C4-2B (cell line): ENCODE measurements around the gene RNF2.

Experiments
- H3K27ac ChIP-seq: fragments of 450-650 bp; 2 replicates; pipeline ENCODE4 v1.5.1; 2017
- ZFX ChIP-seq: fragments of 450-650 bp; IDR thresholded peaks from 2 replicates; pipeline ENCODE4 v1.6.1; 2017
- TF ChIP-seq, protein P1 (sequence below): fragments of 450-650 bp; conservative IDR thresholded peaks from 2 replicates; pipeline ENCODE4 v1.5.1; 2017; ENCODE audit warnings: mild to moderate bottlenecking

The RNF2 gene

DNA sequence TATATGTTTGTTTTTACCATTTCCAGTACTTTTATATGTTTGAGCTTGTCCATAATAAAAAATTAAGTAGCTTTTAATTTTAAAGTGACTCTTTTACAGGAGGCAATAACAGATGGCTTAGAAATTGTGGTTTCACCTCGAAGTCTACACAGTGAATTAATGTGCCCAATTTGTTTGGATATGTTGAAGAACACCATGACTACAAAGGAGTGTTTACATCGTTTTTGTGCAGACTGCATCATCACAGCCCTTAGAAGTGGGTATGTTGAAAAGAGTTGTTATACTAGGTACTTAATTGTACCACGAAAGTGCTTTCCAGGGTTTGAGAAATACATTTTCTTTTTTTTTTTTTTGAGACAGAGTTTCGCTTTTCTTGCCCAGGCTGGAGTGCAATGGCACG, 46.1 kb downstream of the RNF2 start:
- TF ChIP-seq, protein P1, sequence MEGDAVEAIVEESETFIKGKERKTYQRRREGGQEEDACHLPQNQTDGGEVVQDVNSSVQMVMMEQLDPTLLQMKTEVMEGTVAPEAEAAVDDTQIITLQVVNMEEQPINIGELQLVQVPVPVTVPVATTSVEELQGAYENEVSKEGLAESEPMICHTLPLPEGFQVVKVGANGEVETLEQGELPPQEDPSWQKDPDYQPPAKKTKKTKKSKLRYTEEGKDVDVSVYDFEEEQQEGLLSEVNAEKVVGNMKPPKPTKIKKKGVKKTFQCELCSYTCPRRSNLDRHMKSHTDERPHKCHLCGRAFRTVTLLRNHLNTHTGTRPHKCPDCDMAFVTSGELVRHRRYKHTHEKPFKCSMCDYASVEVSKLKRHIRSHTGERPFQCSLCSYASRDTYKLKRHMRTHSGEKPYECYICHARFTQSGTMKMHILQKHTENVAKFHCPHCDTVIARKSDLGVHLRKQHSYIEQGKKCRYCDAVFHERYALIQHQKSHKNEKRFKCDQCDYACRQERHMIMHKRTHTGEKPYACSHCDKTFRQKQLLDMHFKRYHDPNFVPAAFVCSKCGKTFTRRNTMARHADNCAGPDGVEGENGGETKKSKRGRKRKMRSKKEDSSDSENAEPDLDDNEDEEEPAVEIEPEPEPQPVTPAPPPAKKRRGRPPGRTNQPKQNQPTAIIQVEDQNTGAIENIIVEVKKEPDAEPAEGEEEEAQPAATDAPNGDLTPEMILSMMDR: no peak
- no peak for TF ChIP-seq ZFX
- no peak overlapping the region for H3K27ac ChIP-seq

DNA sequence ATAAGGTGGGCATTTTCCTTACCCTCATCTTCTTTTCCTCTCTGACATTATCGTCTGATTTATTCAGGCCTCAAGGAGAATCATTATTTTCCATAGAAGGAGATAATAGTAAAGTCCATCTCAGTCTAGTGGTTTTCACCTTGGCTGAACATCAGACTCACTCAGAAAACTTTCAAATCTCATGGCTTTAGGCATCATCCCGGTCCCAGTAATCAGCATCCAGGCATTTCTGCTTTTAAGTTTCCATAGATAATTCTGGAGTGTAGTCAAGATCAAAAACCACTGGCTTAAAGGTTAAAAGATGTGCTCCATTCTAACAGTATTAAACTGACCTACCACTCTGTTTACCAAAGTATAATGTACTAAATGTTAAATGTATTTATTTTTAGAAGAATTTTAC, 49.4 kb downstream of the RNF2 start:
- TF ChIP-seq, protein P1: no peak
- TF ChIP-seq ZFX: no peak
- H3K27ac ChIP-seq: no peak overlapping the region

DNA sequence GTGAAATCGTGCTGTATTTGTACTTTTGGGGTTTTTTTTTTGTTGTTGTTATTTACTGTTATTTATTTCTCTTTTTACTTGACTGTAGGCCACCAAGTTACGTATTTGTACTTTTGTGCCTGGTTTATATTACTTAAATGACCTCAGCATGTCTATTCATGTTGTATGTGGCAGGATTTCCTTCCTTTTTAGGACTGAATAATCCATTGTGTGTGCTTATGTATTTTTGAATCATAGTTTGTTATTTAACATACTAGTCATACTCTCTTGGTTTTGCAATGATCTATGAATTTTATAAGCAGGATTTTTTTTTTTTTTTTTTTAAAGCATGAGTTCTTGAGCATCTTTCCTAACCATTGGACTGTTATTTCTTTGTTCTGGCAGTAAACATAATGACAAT, 51.2 kb downstream of the RNF2 start:
- H3K27ac ChIP-seq: no peak overlapping the region
- TF ChIP-seq ZFX: no peak
- TF ChIP-seq, protein P1: no peak

DNA sequence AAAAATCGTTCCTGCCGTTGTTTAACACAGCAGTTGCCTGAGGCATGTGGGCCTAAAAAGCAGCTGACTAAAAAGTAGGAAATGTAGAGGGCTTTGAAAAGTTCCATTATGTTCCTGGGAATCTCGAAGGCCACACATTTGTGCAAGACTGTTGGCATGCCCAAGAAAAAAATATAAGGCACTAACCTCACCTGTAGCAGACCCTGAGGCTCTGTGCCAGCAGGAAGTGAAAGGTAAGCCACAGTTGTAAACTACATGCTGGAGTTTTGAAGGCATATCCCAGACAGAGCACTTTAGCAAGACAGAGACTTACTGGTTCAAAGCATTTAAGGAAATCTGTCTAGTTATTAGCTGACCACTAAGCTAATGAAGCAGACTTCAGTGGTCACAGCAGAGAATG, 58.7 kb downstream of the RNF2 start:
- no peak overlapping the region for H3K27ac ChIP-seq
- no peak for TF ChIP-seq ZFX
- TF ChIP-seq, protein P1: no peak

DNA sequence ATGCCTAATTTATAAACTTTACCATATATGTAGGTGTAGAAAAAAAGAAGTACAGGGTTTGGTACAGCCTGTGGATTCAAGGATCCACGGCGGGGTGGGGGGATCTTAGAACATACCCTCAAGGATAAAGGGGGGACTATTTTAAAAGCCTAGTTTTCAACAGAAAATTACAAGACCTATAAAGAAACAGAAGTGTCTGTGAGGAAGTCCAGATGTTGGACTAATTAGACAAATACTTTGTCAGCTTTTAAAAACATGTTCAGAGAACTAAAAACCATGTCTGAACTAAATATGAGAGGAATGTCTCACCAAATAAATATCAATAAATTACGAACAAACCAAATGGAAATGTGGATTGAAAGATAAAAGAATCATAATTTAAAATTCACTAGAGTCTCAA, 59.8 kb downstream of the RNF2 start:
- TF ChIP-seq ZFX: no peak
- TF ChIP-seq, protein P1: no peak
- H3K27ac ChIP-seq: no peak overlapping the region

DNA sequence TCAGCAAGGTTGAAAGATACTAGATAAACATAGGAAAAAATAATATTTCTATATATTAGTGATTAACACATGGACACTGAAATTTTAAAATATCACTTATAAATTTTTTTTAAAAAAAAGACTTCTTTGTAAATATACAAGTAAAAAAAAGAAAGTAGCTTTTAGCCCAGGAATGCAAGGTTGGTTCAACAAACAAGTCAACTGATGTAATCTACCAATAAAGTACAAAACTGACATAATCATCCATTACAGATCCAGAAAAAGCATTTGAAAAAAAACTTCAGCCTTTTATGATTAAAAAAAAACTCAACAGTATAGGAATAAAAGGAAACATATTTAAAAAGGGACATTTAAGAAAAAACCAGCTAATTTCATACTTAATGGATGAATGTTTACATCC, 63.0 kb downstream of the RNF2 start:
- H3K27ac ChIP-seq: no peak overlapping the region
- no peak for TF ChIP-seq ZFX
- TF ChIP-seq, protein P1: no peak

DNA sequence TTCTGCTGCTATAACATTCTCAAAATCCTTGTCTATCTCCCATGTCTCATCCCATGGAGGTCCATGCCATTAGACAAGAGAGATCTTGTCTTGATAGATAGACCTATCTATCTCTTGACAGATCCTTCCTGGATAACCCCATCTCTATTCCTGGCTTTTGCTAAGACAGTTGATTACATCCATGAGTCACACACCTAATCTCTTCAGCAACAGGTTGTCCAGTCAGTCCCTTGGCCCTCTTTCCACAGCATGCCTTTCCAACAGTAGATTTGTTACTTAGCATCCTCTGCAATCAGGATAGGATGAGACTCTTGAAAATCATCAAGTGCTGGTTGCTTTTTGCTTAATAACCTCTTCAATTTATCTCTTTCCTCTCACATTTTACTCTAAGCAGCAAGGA, 64.8 kb downstream of the RNF2 start:
- no peak for TF ChIP-seq ZFX
- TF ChIP-seq, protein P1: no peak

More for the DNA sequence above, 64.8 kb downstream of the RNF2 start:
- no peak overlapping the region for H3K27ac ChIP-seq
